ENCODE measurements around the gene SIGMAR1.

GRCh38 chr9:34610434-34611206, 27.0 kb downstream of the SIGMAR1 start:
- TF ChIP-seq CTCF (IDR thresholded peaks at IDR 0.05) (no peak), POLR2A (IDR thresholded peaks at IDR 0.05) (no peak)

All from upper lobe of left lung (tissue), 4 donors.